GM21390 (cell line): ENCODE measurements around the gene PLEKHB2.
"Not testable (repeated sequence)": the region's sequence is repeated elsewhere in the genome, so short reads cannot be mapped to it uniquely, and the experiment has no call there.

Experiments used
- ATAC-seq: cut with Tn5 transposase; IDR thresholded peaks from one replicate; pipeline ENCODE4 v1.9.1; 2021; ENCODE audit not compliant: unreplicated experiment

The PLEKHB2 gene, protein sequence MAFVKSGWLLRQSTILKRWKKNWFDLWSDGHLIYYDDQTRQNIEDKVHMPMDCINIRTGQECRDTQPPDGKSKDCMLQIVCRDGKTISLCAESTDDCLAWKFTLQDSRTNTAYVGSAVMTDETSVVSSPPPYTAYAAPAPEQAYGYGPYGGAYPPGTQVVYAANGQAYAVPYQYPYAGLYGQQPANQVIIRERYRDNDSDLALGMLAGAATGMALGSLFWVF

GRCh38 chr2:131105156-131105949 lies at the start of gene PLEKHB2:
Gene PLEKHB2 (plus strand): TSS chr2:131105336. CDS start chr2:131120942, 15,606 bp downstream.
- ATAC-seq, result peak; percentile 76

DNA sequence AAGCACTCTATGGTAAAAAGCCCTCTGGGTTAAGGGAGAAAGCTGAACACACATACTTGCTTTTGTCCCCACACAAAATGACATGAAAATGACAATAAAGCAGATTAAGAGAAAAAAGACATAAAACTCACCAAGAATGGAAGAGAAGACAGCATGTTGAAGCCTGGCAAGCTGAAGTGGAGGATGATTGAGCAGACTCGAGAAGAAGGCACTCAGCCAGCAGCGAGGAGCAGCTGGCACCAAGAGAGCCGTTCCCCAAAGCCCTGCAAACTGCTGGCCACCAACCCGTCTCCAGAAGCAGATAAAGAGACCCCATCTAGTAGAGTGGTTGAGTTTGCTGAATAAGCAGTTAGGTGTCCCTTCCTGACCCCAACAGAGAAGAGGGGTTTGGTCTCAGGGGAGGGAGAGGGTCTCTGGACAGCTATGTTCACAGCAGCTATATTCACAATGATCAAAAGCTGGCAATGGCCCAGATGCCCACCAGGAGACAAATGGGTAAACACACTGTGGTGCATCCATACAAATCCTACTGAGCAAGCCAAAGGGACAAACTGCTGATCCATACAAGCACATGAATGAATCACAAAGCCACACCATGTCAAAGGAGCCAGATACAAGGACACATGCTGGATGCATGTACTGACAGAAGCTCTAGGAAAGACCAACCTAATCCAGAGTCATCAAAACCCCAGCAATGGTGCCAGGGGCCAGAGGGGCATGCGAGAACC lies 48.8 kb upstream of the PLEKHB2 start:
- ATAC-seq, result no peak

DNA sequence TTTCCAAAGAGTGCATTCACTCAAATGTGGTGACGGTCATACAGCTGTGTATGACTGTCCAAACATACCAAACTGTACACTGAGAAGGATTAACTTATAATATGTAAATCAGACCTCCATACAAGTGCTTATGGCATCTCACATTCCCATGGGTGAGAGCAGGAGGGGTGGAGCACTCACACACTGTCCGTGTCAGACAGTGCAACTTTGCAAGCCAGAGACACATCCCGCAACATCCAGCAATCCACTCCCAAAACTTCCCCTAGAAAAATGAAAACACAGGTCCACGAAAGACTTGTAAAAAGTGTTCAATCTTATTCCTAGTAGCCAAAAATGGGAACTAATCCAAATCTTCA lies 48.2 kb upstream of the PLEKHB2 start:
- no peak for ATAC-seq

- no peak for ATAC-seq
Measured at GRCh38 chr2:131058214-131058843, 46.8 kb upstream of the PLEKHB2 start.

GRCh38 chr2:131058920-131059319 lies 46.2 kb upstream of the PLEKHB2 start:
- no peak for ATAC-seq

DNA sequence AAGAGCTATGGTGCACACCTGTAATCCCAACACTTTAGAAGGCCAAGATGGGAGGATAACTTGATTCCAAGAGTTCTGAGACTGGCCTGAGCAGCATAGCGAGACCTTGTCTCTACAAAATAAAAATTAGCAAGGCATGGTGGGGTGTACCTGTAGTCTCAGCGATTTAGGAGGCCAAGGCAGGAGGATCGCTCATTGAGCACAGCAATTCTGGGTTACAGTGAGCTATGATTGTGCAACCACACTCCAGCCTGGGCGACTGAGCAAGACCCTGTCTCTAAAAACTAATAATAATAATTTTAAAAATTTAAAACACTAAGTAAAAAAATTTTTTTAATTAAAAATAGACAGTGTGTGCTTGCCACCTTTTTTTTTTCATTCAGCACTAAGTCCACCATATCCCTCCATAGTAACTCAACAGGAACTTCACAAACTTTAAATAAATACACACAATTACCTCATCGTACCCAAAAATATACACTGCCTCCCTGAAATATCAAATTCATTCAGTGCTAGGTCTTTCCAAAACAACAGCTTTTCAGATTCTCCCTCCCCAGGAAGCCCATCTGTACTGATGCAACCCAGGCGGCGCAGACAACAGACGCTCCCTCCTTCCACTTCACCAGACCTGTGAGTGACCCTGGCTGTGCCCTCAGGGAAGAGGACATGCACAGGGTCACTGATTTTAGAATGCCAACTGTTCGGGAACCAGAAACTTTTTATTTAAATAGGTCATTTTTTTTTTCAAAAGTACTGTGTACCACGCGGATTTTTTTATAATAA lies 41.4 kb upstream of the PLEKHB2 start:
- ATAC-seq, result no peak

DNA sequence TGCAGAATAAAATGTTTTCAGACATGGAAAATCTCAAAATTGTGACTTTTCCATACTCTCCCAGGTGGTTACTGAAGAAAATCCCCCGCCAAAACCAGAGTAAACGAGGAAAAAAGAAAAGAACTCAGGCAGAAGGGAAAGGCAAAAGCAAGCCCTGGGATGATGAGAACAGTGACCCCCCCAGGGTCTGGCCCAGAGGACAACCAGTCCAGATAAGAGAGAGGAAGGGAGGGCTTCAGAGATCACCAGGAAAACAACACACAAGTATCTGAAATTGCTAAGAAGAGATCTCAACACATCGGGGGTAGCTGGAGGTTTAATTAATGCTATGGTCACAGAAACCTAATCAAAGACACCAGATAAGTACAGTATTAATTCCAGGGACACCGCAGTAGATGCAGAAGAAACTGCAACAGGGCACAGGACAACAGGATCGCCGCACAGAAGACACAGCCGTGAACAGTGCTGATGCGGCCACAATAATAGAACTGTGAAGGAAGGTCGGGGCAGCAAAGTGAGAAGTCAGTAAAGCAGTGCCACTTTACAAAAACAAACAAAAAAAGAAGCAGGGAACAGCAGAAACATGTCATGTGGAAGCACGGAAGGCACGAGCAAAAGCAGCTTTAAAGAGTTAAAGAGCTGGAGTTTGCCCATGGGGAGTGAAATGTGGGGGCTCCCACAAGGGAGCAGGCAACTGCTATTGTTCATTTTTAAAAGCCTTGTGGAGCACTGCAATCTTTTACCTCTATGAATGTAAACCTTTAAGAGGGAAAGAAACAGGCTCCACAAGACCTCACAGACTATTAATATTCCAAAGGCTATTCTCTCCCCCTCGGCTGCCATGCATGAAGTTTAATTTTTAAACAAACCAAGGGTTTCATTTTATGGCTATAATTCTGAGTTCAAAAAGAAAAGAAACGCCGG lies 40.3 kb upstream of the PLEKHB2 start:
- ATAC-seq, result no peak

- no peak for ATAC-seq
Measured at GRCh38 chr2:131067465-131068125, 37.5 kb upstream of the PLEKHB2 start.

DNA sequence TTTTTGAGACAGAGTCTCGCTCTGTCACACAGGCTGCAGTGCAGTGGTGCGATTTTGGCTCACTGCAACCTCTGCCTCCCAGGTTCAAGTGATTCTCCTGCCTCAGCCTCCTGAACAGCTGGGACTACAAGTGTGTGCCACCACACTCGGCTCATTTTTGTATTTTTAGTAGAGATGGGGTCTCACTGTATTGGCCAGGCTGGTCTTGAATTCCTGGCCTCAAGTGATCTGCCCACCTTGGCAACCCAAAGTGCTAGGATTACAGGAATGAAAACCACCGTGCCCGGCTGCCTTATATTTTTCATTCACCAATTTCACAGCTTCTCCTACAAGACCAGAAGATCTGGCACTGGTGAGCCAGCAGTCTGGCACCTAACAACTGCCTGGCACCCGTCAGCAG lies 37.0 kb upstream of the PLEKHB2 start:
- ATAC-seq, result not testable (repeated sequence)

- not testable (repeated sequence) for ATAC-seq
Measured at GRCh38 chr2:131075578-131075977, 29.6 kb upstream of the PLEKHB2 start.

DNA sequence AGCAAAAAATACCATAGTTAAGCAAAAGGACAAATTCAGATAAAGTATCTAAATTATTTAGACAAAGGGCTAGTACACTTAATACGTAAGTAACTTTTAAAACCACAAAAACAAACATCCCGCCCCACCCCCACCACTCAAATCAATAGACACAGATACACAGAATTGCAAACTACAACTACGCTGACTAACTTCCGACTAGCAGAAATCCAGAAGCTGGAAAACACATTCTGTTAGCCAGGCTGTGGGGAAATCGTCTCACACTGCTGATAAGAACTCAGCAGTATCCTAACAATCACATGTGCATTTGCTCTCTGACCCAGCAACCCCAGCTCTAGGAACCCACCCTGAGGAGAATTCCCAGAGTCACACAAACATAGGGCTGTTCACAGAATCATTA lies 28.4 kb upstream of the PLEKHB2 start:
- ATAC-seq, result no peak

DNA sequence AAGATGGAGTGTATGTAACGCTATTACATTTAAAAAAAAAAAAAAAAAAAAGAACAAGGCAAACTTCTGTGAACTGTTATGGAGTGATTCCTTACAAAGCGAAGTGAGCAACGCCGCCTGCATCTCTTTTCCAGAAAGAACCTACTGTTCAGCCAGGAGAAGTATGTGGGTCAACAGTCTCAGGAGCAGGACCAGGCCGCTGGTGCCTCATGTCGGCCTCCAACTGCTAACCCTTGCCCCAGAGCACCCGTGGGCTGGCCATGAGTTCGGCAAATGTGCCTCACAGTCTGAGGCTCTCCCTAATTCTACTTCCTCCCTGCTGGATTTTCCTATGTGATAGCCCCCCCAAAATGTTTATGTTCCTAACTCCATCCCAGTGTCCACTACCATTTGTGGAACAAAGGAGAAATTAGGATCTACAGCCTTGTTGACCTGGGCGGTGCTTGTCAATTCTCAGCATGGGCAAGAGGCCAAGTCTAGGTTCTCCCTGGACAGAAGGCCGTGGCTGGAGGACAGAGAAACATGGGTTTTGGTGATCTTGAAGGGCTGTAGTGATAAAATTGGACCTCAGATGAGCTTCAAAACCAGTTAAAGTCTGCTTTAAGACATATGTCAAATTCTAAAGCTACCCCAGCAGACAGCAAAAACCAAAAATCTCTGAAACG lies 27.8 kb upstream of the PLEKHB2 start:
- ATAC-seq, result no peak

GRCh38 chr2:131077966-131078365 lies 27.2 kb upstream of the PLEKHB2 start:
- ATAC-seq, result no peak

DNA sequence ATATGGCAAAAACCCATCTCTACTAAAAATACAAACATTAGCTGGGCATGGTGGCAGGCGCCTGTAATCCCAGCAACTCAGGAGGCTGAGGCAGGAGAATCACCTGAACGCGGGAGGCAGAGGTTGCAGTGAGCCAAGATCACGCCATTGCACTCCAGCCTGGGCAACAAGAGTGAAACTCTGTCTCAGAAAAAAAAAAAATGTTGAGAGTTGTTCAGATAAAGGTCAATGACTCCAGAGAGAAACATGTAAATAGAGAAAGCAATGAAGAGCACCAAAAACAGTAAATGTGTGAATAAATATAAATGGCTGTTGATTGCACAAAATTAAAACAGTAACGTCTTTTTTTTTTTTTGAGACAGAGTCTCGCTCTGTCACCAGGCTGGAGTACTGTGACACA lies 25.2 kb upstream of the PLEKHB2 start:
- not testable (repeated sequence) for ATAC-seq

GRCh38 chr2:131081190-131081589 lies 23.9 kb upstream of the PLEKHB2 start:
- no peak for ATAC-seq

DNA sequence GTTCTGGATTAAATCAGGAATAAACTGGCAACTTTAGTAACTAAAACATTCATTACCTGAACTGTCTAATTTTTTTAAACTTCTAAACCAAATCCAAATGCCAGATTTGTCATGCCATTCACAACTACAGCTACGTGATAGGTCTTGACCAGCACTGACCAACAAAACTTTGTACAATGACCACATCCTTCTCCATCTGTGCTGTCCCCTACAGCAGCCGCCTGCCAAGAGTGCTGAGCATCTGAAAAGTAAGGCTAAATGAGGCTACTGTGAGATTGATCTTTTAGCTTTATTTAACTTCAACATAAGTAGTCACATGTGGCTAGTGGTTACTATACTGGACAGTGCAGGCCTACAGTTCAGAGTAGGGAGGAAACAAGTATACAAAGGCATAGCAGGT lies 19.5 kb upstream of the PLEKHB2 start:
- ATAC-seq, result no peak

GRCh38 chr2:131092458-131093005 lies 12.6 kb upstream of the PLEKHB2 start:
- no peak for ATAC-seq

- ATAC-seq, result peak; percentile 80
Measured at GRCh38 chr2:131093006-131093695, 12.0 kb upstream of the PLEKHB2 start, which contains the start of gene FAM168B. Gene FAM168B (minus strand): TSS chr2:131093460. CDS start chr2:131082646, 10,814 bp downstream.
